ENCODE data around the gene JAML.

DNA sequence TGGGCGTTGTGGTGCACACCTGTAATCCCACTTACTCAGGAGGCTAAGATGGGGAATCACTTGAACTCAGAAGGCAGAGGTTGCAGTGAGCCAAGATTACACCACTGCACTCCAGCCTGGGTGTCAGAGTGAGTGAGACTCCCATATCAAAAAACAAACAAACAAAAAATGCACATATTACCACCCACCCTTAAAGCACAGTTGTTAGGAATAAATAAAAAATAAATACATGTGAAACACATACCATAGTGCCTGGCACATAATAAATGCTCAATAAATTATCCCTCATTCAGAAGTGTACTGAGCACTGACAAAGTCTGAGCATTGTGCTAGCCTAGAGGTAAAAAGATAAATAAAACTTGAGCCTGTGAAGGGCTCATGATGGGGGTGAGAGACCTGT is 9.0 kb upstream of the JAML start:
- TF ChIP-seq, protein P1, sequence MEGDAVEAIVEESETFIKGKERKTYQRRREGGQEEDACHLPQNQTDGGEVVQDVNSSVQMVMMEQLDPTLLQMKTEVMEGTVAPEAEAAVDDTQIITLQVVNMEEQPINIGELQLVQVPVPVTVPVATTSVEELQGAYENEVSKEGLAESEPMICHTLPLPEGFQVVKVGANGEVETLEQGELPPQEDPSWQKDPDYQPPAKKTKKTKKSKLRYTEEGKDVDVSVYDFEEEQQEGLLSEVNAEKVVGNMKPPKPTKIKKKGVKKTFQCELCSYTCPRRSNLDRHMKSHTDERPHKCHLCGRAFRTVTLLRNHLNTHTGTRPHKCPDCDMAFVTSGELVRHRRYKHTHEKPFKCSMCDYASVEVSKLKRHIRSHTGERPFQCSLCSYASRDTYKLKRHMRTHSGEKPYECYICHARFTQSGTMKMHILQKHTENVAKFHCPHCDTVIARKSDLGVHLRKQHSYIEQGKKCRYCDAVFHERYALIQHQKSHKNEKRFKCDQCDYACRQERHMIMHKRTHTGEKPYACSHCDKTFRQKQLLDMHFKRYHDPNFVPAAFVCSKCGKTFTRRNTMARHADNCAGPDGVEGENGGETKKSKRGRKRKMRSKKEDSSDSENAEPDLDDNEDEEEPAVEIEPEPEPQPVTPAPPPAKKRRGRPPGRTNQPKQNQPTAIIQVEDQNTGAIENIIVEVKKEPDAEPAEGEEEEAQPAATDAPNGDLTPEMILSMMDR (conservative IDR thresholded peaks at IDR 0.05; ENCODE audit: low read depth in 2 of 2), result no peak
- TF ChIP-seq, protein P2, sequence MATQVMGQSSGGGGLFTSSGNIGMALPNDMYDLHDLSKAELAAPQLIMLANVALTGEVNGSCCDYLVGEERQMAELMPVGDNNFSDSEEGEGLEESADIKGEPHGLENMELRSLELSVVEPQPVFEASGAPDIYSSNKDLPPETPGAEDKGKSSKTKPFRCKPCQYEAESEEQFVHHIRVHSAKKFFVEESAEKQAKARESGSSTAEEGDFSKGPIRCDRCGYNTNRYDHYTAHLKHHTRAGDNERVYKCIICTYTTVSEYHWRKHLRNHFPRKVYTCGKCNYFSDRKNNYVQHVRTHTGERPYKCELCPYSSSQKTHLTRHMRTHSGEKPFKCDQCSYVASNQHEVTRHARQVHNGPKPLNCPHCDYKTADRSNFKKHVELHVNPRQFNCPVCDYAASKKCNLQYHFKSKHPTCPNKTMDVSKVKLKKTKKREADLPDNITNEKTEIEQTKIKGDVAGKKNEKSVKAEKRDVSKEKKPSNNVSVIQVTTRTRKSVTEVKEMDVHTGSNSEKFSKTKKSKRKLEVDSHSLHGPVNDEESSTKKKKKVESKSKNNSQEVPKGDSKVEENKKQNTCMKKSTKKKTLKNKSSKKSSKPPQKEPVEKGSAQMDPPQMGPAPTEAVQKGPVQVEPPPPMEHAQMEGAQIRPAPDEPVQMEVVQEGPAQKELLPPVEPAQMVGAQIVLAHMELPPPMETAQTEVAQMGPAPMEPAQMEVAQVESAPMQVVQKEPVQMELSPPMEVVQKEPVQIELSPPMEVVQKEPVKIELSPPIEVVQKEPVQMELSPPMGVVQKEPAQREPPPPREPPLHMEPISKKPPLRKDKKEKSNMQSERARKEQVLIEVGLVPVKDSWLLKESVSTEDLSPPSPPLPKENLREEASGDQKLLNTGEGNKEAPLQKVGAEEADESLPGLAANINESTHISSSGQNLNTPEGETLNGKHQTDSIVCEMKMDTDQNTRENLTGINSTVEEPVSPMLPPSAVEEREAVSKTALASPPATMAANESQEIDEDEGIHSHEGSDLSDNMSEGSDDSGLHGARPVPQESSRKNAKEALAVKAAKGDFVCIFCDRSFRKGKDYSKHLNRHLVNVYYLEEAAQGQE (IDR thresholded peaks at IDR 0.05; ENCODE audit: unreplicated experiment), result no peak
